ENCODE data around the gene GTPBP3. TPM values are rescaled to one million over a fixed set of nuclear protein-coding genes. Genes with fewer than 3 reads are reported as not detected.

The GTPBP3 gene
- total RNA-seq, 1 experiment from 2014 or later = 53.2 TPM

DNA sequence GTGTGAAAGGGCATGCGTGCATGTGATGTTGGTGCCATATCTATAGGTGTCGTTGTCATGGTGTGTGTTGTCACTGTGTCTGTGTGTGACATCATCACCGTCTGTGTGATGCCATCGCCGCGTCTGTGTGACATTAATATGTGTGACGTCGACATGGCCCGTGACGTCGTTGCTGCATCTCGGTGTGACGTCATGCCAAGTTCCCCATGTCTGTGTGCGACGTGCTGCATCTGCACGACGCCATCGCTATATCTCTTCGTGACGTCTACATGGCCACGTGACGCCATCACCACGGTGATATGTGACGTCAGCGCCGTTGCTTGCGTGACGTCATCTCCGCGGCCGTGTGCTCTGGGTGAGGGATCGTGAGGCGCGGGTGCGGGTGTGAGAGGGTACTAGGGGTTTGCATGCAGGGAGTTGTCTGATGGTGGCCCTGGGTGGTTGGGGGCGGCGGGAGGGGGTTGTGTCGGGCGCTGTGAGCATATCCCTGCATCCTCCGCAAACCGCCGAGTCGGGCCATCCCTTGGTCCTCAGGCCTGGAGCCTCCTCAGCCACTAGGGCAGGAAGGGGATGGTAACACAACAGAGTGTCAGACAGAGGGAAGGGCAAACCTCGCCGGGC, 14.6 kb downstream of the GTPBP3 start:
- H3K27me3 ChIP-seq (replicated peaks; ENCODE audit: insufficient read depth, low read depth, low read length, poor library complexity) = no peaks in the 10 kb centered on the region
- POLR2A ChIA-PET (ENCODE audit: low non-redundant PET) = no interaction called here
- H3K36me3 ChIP-seq (ENCODE audit: insufficient read depth, low read length, poor library complexity, severe bottlenecking) = no peaks in the 10 kb centered on the region
- no peak for TF ChIP-seq EZH2 (IDR thresholded peaks at IDR 0.05; ENCODE audit: borderline replicate concordance, low read depth, low read length, poor library complexity, severe bottlenecking)
- TF ChIP-seq, protein P1, sequence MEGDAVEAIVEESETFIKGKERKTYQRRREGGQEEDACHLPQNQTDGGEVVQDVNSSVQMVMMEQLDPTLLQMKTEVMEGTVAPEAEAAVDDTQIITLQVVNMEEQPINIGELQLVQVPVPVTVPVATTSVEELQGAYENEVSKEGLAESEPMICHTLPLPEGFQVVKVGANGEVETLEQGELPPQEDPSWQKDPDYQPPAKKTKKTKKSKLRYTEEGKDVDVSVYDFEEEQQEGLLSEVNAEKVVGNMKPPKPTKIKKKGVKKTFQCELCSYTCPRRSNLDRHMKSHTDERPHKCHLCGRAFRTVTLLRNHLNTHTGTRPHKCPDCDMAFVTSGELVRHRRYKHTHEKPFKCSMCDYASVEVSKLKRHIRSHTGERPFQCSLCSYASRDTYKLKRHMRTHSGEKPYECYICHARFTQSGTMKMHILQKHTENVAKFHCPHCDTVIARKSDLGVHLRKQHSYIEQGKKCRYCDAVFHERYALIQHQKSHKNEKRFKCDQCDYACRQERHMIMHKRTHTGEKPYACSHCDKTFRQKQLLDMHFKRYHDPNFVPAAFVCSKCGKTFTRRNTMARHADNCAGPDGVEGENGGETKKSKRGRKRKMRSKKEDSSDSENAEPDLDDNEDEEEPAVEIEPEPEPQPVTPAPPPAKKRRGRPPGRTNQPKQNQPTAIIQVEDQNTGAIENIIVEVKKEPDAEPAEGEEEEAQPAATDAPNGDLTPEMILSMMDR (conservative IDR thresholded peaks at IDR 0.05; ENCODE audit: low read depth, low read length) = no peak
- DNase-seq (ENCODE audit: low spot score) = no peak
- no peak overlapping the region for H3K27ac ChIP-seq (ENCODE audit: low read depth, low read length, poor library complexity, severe bottlenecking)
- H3K4me3 ChIP-seq (ENCODE audit: low read depth, low read length, poor library complexity, severe bottlenecking) = no peak overlapping the region
- H3K9me3 ChIP-seq (ENCODE audit: low read depth, low read length, poor library complexity, severe bottlenecking) = no peaks in the 10 kb centered on the region
- BruUV-seq (replicated peaks) = no TSS peak
- CTCF ChIA-PET = no interaction called here
- intact Hi-C loops (cut with micrococcal nuclease; ENCODE audit: unreplicated experiment) = no loop called here
- no peaks in the 10 kb centered on the region for H3K4me1 ChIP-seq (ENCODE audit: insufficient read depth, low read length, poor library complexity, severe bottlenecking)

DNA sequence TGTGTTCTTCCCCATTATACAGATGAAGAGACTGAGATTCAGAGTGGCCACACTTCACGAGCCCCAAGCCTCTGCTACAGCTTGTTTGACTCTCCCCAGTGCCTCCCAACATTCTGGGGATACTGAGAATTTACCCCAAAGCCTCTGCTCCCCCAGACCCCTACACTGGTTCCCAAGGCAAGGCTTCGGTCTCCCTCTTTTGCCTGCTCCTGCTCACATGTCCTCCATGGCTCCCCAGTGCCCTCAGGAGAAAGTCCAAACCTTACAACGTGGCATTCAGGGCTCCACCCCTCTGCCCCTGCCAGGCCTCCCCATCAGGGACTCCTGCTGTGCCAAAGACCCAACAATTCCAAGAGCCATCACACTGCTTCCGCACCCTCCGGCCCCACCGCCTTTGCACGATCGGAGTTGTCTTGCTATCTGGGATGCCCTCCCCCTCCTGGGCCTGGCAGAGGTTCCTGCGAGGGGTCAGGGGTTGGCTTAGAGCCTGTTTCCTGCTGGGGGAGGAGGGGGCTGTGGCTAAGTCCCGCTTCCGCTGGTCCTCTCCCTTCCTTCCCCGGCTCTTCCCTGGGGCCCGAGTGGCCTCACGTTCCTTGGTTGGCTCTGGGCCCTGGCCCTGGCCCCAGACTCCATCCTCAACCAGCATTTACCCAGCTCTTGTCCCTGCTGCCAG, 15.4 kb downstream of the GTPBP3 start:
- no peaks in the 10 kb centered on the region for H3K4me1 ChIP-seq (ENCODE audit: insufficient read depth, low read length, poor library complexity, severe bottlenecking)
- ChIA-PET CTCF (interaction anchor here (0.6 kb wide), 1 partner anchor 10 kb away, joined by 3 read pairs; no protein-coding TSS in a partner anchor), POLR2A (ENCODE audit: low non-redundant PET) (no interaction called here)
- H3K36me3 ChIP-seq (ENCODE audit: insufficient read depth, low read length, poor library complexity, severe bottlenecking) = no peaks in the 10 kb centered on the region
- no peak overlapping the region for H3K4me3 ChIP-seq (ENCODE audit: low read depth, low read length, poor library complexity, severe bottlenecking)
- H3K27me3 ChIP-seq (replicated peaks; ENCODE audit: insufficient read depth, low read depth, low read length, poor library complexity) = no peaks in the 10 kb centered on the region
- intact Hi-C loops (cut with micrococcal nuclease; ENCODE audit: unreplicated experiment) = no loop called here
- no TSS peak for BruUV-seq (replicated peaks)
- H3K27ac ChIP-seq (ENCODE audit: low read depth, low read length, poor library complexity, severe bottlenecking) = no peak overlapping the region
- TF ChIP-seq EZH2 (IDR thresholded peaks at IDR 0.05; ENCODE audit: borderline replicate concordance, low read depth, low read length, poor library complexity, severe bottlenecking) = no peak
- TF ChIP-seq, protein P1 (conservative IDR thresholded peaks at IDR 0.05; ENCODE audit: low read depth, low read length) = no peak
- DNase-seq (ENCODE audit: low spot score) = no peak
- no peaks in the 10 kb centered on the region for H3K9me3 ChIP-seq (ENCODE audit: low read depth, low read length, poor library complexity, severe bottlenecking)

DNA sequence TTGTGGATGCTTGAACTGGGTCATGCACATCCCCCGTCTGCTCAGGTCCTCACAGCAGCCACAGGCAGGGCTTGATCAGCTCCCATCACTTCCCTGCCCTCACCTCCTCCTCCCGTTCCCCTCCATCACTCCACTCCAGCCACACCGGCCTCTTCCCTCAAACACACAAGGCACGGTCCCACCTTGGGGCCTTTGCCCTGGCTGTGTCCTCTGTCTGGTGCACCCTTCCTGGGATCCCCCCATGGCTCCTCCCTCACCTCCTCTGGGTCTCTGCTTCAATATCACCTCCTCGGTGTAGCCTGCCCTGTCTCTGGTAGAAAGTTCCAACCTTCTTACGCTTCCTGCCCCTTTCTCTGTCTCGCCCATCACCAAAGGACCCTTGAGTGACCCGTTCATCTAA, 16.0 kb downstream of the GTPBP3 start:
- H3K4me1 ChIP-seq (ENCODE audit: insufficient read depth, low read length, poor library complexity, severe bottlenecking) = no peaks in the 10 kb centered on the region
- POLR2A ChIA-PET (ENCODE audit: low non-redundant PET) = no interaction called here
- no TSS peak for BruUV-seq (replicated peaks)
- no peak overlapping the region for H3K27ac ChIP-seq (ENCODE audit: low read depth, low read length, poor library complexity, severe bottlenecking)
- no peaks in the 10 kb centered on the region for H3K27me3 ChIP-seq (replicated peaks; ENCODE audit: insufficient read depth, low read depth, low read length, poor library complexity)
- TF ChIP-seq, protein P1 (conservative IDR thresholded peaks at IDR 0.05; ENCODE audit: low read depth, low read length) = no peak
- TF ChIP-seq EZH2 (IDR thresholded peaks at IDR 0.05; ENCODE audit: borderline replicate concordance, low read depth, low read length, poor library complexity, severe bottlenecking) = no peak
- DNase-seq (ENCODE audit: low spot score) = no peak
- intact Hi-C loops (cut with micrococcal nuclease; ENCODE audit: unreplicated experiment) = no loop called here
- CTCF ChIA-PET = interaction anchor here (0.6 kb wide), 1 partner anchor 11 kb away, joined by 3 read pairs; no protein-coding TSS in a partner anchor
- no peak overlapping the region for H3K4me3 ChIP-seq (ENCODE audit: low read depth, low read length, poor library complexity, severe bottlenecking)
- no peaks in the 10 kb centered on the region for H3K9me3 ChIP-seq (ENCODE audit: low read depth, low read length, poor library complexity, severe bottlenecking)
- no peaks in the 10 kb centered on the region for H3K36me3 ChIP-seq (ENCODE audit: insufficient read depth, low read length, poor library complexity, severe bottlenecking)

All from A673 (cell line).